ENCODE measurements around the gene ATP6V0A1. TPM values are rescaled to one million over a fixed set of nuclear protein-coding genes. Genes with fewer than 3 reads are reported as not detected.
A peak's percentile ranks its signal among the peaks of the same experiment; 100 is the strongest.

Gene ATP6V0A1
- total RNA-seq, 5 donors from 2014 or later (not counting 1 experiment from before 2014, with no cell fraction given) = 11.1 to 18.0 (median 14.9) TPM

GRCh38 chr17:42422412-42422957 is 36.2 kb upstream of the ATP6V0A1 start:
- no peaks in the 10 kb centered on the region for H3K9me3 ChIP-seq

GRCh38 chr17:42422958-42423712 is 35.5 kb upstream of the ATP6V0A1 start, which contains the start of gene CAVIN1:
Gene CAVIN1 (minus strand): TSS chr17:42423256. CDS start chr17:42423097, 159 bp downstream.
- ChIA-PET CTCF (interaction anchor here (0.6 to 0.9 kb wide), 3 partner anchors 18 to 225 kb away, joined by 3 to 6 read pairs (median 4); no protein-coding TSS in a partner anchor), POLR2A (interaction anchor here in 1 of 2 donors (0.6 kb wide), 1 partner anchor 9 kb away, joined by 3 read pairs; no protein-coding TSS in a partner anchor)
- H3K36me3 ChIP-seq (ENCODE audit: control insufficient read depth in 2 of 2, extremely low read depth in 1 of 2, insufficient read depth in 1 of 2, low read length in 1 of 2) = no peaks in the 10 kb centered on the region
- Mint-ChIP-seq H3K36me3 (no peaks in the 10 kb centered on the region), H3K27me3 (peaks cover 10 to 47% of the 10 kb centered on the region in 2 donors), H3K4me1 (peaks cover 12 to 20% (median 15%) of the 10 kb centered on the region in 3 donors), H3K27ac (peak within 1 kb of the TSS in 1 of 2 donors; percentile 5), H3K9me3 (no peaks in the 10 kb centered on the region), H3K4me3 (peak within 1 kb of the TSS; percentile 71 to 88 (median 77))
- peak within 1 kb of the TSS; percentile 40 to 83 for H3K4me3 ChIP-seq (ENCODE audit: control insufficient read depth in 1 of 2, extremely low read depth in 1 of 2, low read length in 1 of 2)
- H3K4me1 ChIP-seq (ENCODE audit: control insufficient read depth in 1 of 2, extremely low read depth in 1 of 2, insufficient read depth in 2 of 2, low read length in 2 of 2) = peaks cover 4 to 26% of the 10 kb centered on the region in 2 experiments
- H3K27ac ChIP-seq (ENCODE audit: low read length) = no peak within 1 kb of the TSS
- DNase-seq (peak in 2 of 35 experiments; percentile 17 to 19), ATAC-seq (replicated peaks in 1 of 4) (peak; percentile 20 to 36 (median 28))
- H3K9me3 ChIP-seq = no peaks in the 10 kb centered on the region
- 10% methylated on average over 57 of the region's 58 CpGs for WGBS (ENCODE audit: insufficient coverage)
- peaks cover 0 to 65% of the 10 kb centered on the region in 2 experiments for H3K27me3 ChIP-seq (replicated peaks in 1 of 2; ENCODE audit: control insufficient read depth in 2 of 2, extremely low read depth in 1 of 2, insufficient read depth in 2 of 2, low read length in 1 of 2)

More at GRCh38 chr17:42422412-42422957, 36.2 kb upstream of the ATP6V0A1 start:
- Histone ChIP-seq H3K4me1 (ENCODE audit: control insufficient read depth in 1 of 2, extremely low read depth in 1 of 2, insufficient read depth in 2 of 2, low read length in 2 of 2) (peaks cover 4 to 26% of the 10 kb centered on the region in 2 experiments), H3K27ac (ENCODE audit: low read length) (no peak overlapping the region), H3K27me3 (replicated peaks in 1 of 2; ENCODE audit: control insufficient read depth in 2 of 2, extremely low read depth in 1 of 2, insufficient read depth in 2 of 2, low read length in 1 of 2) (peaks cover 0 to 61% of the 10 kb centered on the region in 2 experiments), H3K36me3 (ENCODE audit: control insufficient read depth in 2 of 2, extremely low read depth in 1 of 2, insufficient read depth in 1 of 2, low read length in 1 of 2) (no peaks in the 10 kb centered on the region), H3K4me3 (ENCODE audit: control insufficient read depth in 1 of 2, extremely low read depth in 1 of 2, low read length in 1 of 2) (peak overlapping the region; percentile 40 to 83)
- ATAC-seq (replicated peaks in 1 of 4) = peak; percentile 64 to 73 (median 72)
- CTCF ChIA-PET = interaction anchor here in 1 of 2 donors (0.6 kb wide), 1 partner anchor 49 kb away, joined by 4 read pairs; no protein-coding TSS in a partner anchor
- Mint-ChIP-seq H3K27ac (peak overlapping the region in 1 of 2 donors; percentile 5), H3K4me3 (peak overlapping the region; percentile 71 to 88 (median 77)), H3K4me1 (peaks cover 12 to 20% (median 15%) of the 10 kb centered on the region in 3 donors), H3K9me3 (no peaks in the 10 kb centered on the region), H3K27me3 (peaks cover 10 to 41% of the 10 kb centered on the region in 2 donors), H3K36me3 (no peaks in the 10 kb centered on the region)
- DNase-seq = peak in 9 of 35 experiments; percentile 9 to 42 (median 28)
- WGBS (ENCODE audit: insufficient coverage) = under 1% methylated on average over 27 of the region's 44 CpGs
- POLR2A ChIA-PET = no interaction called here

- no peak for ATAC-seq (replicated peaks in 1 of 4)
- Mint-ChIP-seq H3K27ac (no peak overlapping the region), H3K36me3 (no peaks in the 10 kb centered on the region), H3K27me3 (peaks cover 10 to 53% of the 10 kb centered on the region in 2 donors), H3K9me3 (no peaks in the 10 kb centered on the region), H3K4me3 (peak overlapping the region in 1 of 3 donors; percentile 88), H3K4me1 (peaks cover 12 to 23% (median 18%) of the 10 kb centered on the region in 3 donors)
- Histone ChIP-seq H3K27ac (ENCODE audit: low read length) (no peak overlapping the region), H3K4me3 (ENCODE audit: control insufficient read depth in 1 of 2, extremely low read depth in 1 of 2, low read length in 1 of 2) (no peak overlapping the region), H3K36me3 (ENCODE audit: control insufficient read depth in 2 of 2, extremely low read depth in 1 of 2, insufficient read depth in 1 of 2, low read length in 1 of 2) (no peaks in the 10 kb centered on the region), H3K4me1 (ENCODE audit: control insufficient read depth in 1 of 2, extremely low read depth in 1 of 2, insufficient read depth in 2 of 2, low read length in 2 of 2) (peaks cover 4 to 28% of the 10 kb centered on the region in 2 experiments), H3K27me3 (replicated peaks in 1 of 2; ENCODE audit: control insufficient read depth in 2 of 2, extremely low read depth in 1 of 2, insufficient read depth in 2 of 2, low read length in 1 of 2) (peaks cover 0 to 67% of the 10 kb centered on the region in 2 experiments), H3K9me3 (no peaks in the 10 kb centered on the region)
- CTCF ChIA-PET = interaction anchor here (0.6 to 0.9 kb wide), 2 partner anchors 18 to 226 kb away, joined by 3 to 6 read pairs; no protein-coding TSS in a partner anchor
- no peak for DNase-seq
- 79% methylated on average over 3 of the region's 11 CpGs for WGBS (ENCODE audit: insufficient coverage)
- POLR2A ChIA-PET = interaction anchor here in 1 of 2 donors (0.6 kb wide), 1 partner anchor 8 kb away, joined by 3 read pairs; no protein-coding TSS in a partner anchor
These were observed 34.9 kb upstream of the ATP6V0A1 start for GRCh38 chr17:42423766-42424165.

- H3K27ac ChIP-seq (ENCODE audit: low read length) = no peak overlapping the region
- 63% methylated on average over 1 of the region's 4 CpGs for WGBS (ENCODE audit: insufficient coverage)
- Mint-ChIP-seq H3K36me3 (no peaks in the 10 kb centered on the region), H3K9me3 (no peaks in the 10 kb centered on the region), H3K4me1 (peaks cover 12 to 23% (median 18%) of the 10 kb centered on the region in 3 donors), H3K4me3 (no peak overlapping the region), H3K27me3 (peaks cover 10 to 53% of the 10 kb centered on the region in 2 donors), H3K27ac (no peak overlapping the region)
- ChIA-PET POLR2A (interaction anchor here in 1 of 2 donors (0.6 kb wide), 1 partner anchor 119 kb away, joined by 4 read pairs; no protein-coding TSS in a partner anchor), CTCF (interaction anchor here in 1 of 2 donors (0.7 kb wide), 2 partner anchors 8 to 102 kb away, joined by 4 to 7 read pairs; no protein-coding TSS in a partner anchor)
- H3K9me3 ChIP-seq = no peaks in the 10 kb centered on the region
- peaks cover 0 to 75% of the 10 kb centered on the region in 2 experiments for H3K27me3 ChIP-seq (replicated peaks in 1 of 2; ENCODE audit: control insufficient read depth in 2 of 2, extremely low read depth in 1 of 2, insufficient read depth in 2 of 2, low read length in 1 of 2)
- ATAC-seq (replicated peaks in 1 of 4) (no peak), DNase-seq (no peak)
- H3K4me3 ChIP-seq (ENCODE audit: control insufficient read depth in 1 of 2, extremely low read depth in 1 of 2, low read length in 1 of 2) = no peak overlapping the region
- H3K4me1 ChIP-seq (ENCODE audit: control insufficient read depth in 1 of 2, extremely low read depth in 1 of 2, insufficient read depth in 2 of 2, low read length in 2 of 2) = peaks cover 4 to 28% of the 10 kb centered on the region in 2 experiments
- H3K36me3 ChIP-seq (ENCODE audit: control insufficient read depth in 2 of 2, extremely low read depth in 1 of 2, insufficient read depth in 1 of 2, low read length in 1 of 2) = no peaks in the 10 kb centered on the region
These were observed 33.6 kb upstream of the ATP6V0A1 start for GRCh38 chr17:42424991-42425610.

- H3K36me3 ChIP-seq (ENCODE audit: control insufficient read depth in 2 of 2, extremely low read depth in 1 of 2, insufficient read depth in 1 of 2, low read length in 1 of 2) = no peaks in the 10 kb centered on the region
- no peak overlapping the region for H3K27ac ChIP-seq (ENCODE audit: low read length)
- H3K4me3 ChIP-seq (ENCODE audit: control insufficient read depth in 1 of 2, extremely low read depth in 1 of 2, low read length in 1 of 2) = no peak overlapping the region
- H3K9me3 ChIP-seq = no peaks in the 10 kb centered on the region
- Mint-ChIP-seq H3K27ac (peak overlapping the region in 1 of 2 donors; percentile 49), H3K4me3 (no peak overlapping the region), H3K9me3 (no peaks in the 10 kb centered on the region), H3K4me1 (peaks cover 0 to 5% (median 5%) of the 10 kb centered on the region in 3 donors), H3K27me3 (peaks cover under 1 to 30% of the 10 kb centered on the region in 2 donors), H3K36me3 (no peaks in the 10 kb centered on the region)
- H3K4me1 ChIP-seq (ENCODE audit: control insufficient read depth in 1 of 2, extremely low read depth in 1 of 2, insufficient read depth in 2 of 2, low read length in 2 of 2) = peaks cover 2 to 5% of the 10 kb centered on the region in 2 experiments
- ATAC-seq (replicated peaks in 1 of 4) = peak; percentile 54 to 78 (median 66)
- 38% methylated on average over 1 of the region's 4 CpGs for WGBS (ENCODE audit: insufficient coverage)
- ChIA-PET POLR2A (interaction anchor here in 1 of 2 donors (0.7 kb wide), 1 partner anchor 1576 kb away, joined by 7 read pairs; no protein-coding TSS in a partner anchor), CTCF (interaction anchor here (0.5 to 1.0 kb wide), 3 partner anchors 86 to 602 kb away, joined by 3 to 4 read pairs (median 3); no protein-coding TSS in a partner anchor)
- peaks cover 0 to 48% of the 10 kb centered on the region in 2 experiments for H3K27me3 ChIP-seq (replicated peaks in 1 of 2; ENCODE audit: control insufficient read depth in 2 of 2, extremely low read depth in 1 of 2, insufficient read depth in 2 of 2, low read length in 1 of 2)
- DNase-seq = peak in 23 of 35 experiments; percentile 17 to 73 (median 38)
These were observed 30.3 kb upstream of the ATP6V0A1 start for GRCh38 chr17:42428141-42428944.

All from T-cell (primary cell).